Aorta (tissue), 5 donors: ENCODE results near the gene KRTAP10-12. TPM values are rescaled to one million over a fixed set of nuclear protein-coding genes. Genes with fewer than 3 reads are reported as not detected.

ENCODE experiments used
- ATAC-seq: fragments of 200-7000 bp; cut with Tn5 transposase; one replicate; pipeline ENCODE4 v1.9.1; 2022; ENCODE audit warnings: moderate library complexity; ENCODE audit not compliant: low FRiP score
- DNase-seq, 2 donors: peaks; one replicate each; pipeline ENCODE4 v3.0.0-alpha.2; 2020
- H3K27ac ChIP-seq, 2 donors: one replicate each; pipeline ENCODE4 v1.5.1; 2013; ENCODE audit warnings: low read length in 2 of 2, mild to moderate bottlenecking in 2 of 2, moderate library complexity in 2 of 2, control low read depth in 1 of 2, inconsistent platforms in 1 of 2, low read depth in 1 of 2
- H3K27me3 ChIP-seq, 2 donors: one replicate each; pipeline ENCODE4 v1.6.1; 2013; ENCODE audit warnings: control low read depth in 1 of 2, low read length in 1 of 2, mild to moderate bottlenecking in 1 of 2, moderate library complexity in 1 of 2; ENCODE audit not compliant: insufficient read depth in 2 of 2, control insufficient read depth in 1 of 2
- H3K36me3 ChIP-seq, 2 donors: one replicate each; pipeline ENCODE4 v1.6.1; 2013; ENCODE audit warnings: control low read depth in 1 of 2, low read length in 1 of 2, mild to moderate bottlenecking in 1 of 2; ENCODE audit not compliant: insufficient read depth in 2 of 2, control insufficient read depth in 1 of 2
- H3K4me1 ChIP-seq, 2 donors: one replicate each; pipeline ENCODE4 v1.6.1; 2013; ENCODE audit warnings: low read length in 2 of 2, control low read depth in 1 of 2, mild to moderate bottlenecking in 1 of 2, moderate library complexity in 1 of 2; ENCODE audit not compliant: insufficient read depth in 2 of 2, control insufficient read depth in 1 of 2
- H3K4me3 ChIP-seq, 2 donors: one replicate each; pipeline ENCODE4 v1.5.1; 2013; ENCODE audit warnings: low read length in 2 of 2, control low read depth in 1 of 2, mild to moderate bottlenecking in 1 of 2
- H3K9me3 ChIP-seq: one replicate; pipeline ENCODE4 v1.6.1; 2013; ENCODE audit warnings: mild to moderate bottlenecking, low read length; ENCODE audit not compliant: control insufficient read depth
- WGBS, 2 donors: extraction: QIAGEN DNeasy Blood & Tissue Kit; methylation state at CpG; one replicate each; pipeline ENCODE4 v1.1.7; 2013; 5-methylcytosine and 5-hydroxymethylcytosine counted together
- intact Hi-C, 2 donors: fragments of 100-400 bp; cut with DNase I; formaldehyde crosslinking; loops; one replicate each; pipeline versions ENCODE4 v1.14.2 to v1.15.0; 2022
- polyA plus RNA-seq, 2 donors: library from polyadenylated mRNA; stranded (reverse); fragments of 200-250 nt; gene quantifications; one replicate each; pipeline ENCODE4 v1.2.3, GENCODE V29; 2013
- total RNA-seq, 2 donors: library from RNA; stranded (reverse); fragmentation: NEBNext Ultra II Directional; extraction: Animal tissue kit (Norgen Biotek cat#: 25700); gene quantifications; one replicate each; pipeline ENCODE4 v1.2.1, GENCODE V29; 2021
- donor health status: healthy with polysubstance abuse.
- donor health status: Bipolar disorder and iron deficiency.
- donor health status: DM: no; HTN: no; CAD: no.
- donor health status: DM: no; HTN: no; CAD: no.
- donor health status: DM: yes; HTN: yes; CAD: no.

KRTAP10-12 gene
- total and polyA plus RNA-seq, 4 donors = not detected

- Histone ChIP-seq H3K9me3 (no peaks in the 10 kb centered on the region), H3K27ac (no peak overlapping the region), H3K27me3 (no peaks in the 10 kb centered on the region), H3K4me1 (no peaks in the 10 kb centered on the region), H3K4me3 (no peak overlapping the region), H3K36me3 (no peaks in the 10 kb centered on the region)
- WGBS, 2 donors = 35% methylated on average over 59 to 61 of the region's 61 CpGs
- DNase-seq = peak in 1 of 2 donors; percentile 71
- intact Hi-C loops = no loop called here
- no peak for ATAC-seq
Observed at GRCh38 chr21:44723177-44724131, 26.5 kb downstream of the KRTAP10-12 start.

- no peak for ATAC-seq
- no peak for DNase-seq
- Histone ChIP-seq H3K36me3 (no peaks in the 10 kb centered on the region), H3K9me3 (no peaks in the 10 kb centered on the region), H3K27me3 (no peaks in the 10 kb centered on the region), H3K4me3 (no peak overlapping the region), H3K4me1 (no peaks in the 10 kb centered on the region), H3K27ac (no peak overlapping the region)
- WGBS, 2 donors = 92 to 95% methylated on average over 7 of the region's 7 CpGs
- intact Hi-C loops = no loop called here
Observed at GRCh38 chr21:44724196-44724595, 27.2 kb downstream of the KRTAP10-12 start.

GRCh38 chr21:44724926-44725325 lies 28.0 kb downstream of the KRTAP10-12 start:
- Histone ChIP-seq H3K27ac (no peak overlapping the region), H3K4me1 (no peaks in the 10 kb centered on the region), H3K9me3 (no peaks in the 10 kb centered on the region), H3K4me3 (no peak overlapping the region), H3K36me3 (no peaks in the 10 kb centered on the region), H3K27me3 (no peaks in the 10 kb centered on the region)
- intact Hi-C loops = no loop called here
- ATAC-seq (no peak), DNase-seq (no peak)
- 94 to 95% methylated on average over 14 of the region's 14 CpGs for WGBS, 2 donors

- no peak overlapping the region for H3K4me3 ChIP-seq
- no peaks in the 10 kb centered on the region for H3K9me3 ChIP-seq
- no peaks in the 10 kb centered on the region for H3K4me1 ChIP-seq
- no peaks in the 10 kb centered on the region for H3K27me3 ChIP-seq
- no peaks in the 10 kb centered on the region for H3K36me3 ChIP-seq
- 83 to 84% methylated on average over 6 of the region's 6 CpGs for WGBS, 2 donors
- H3K27ac ChIP-seq = no peak overlapping the region
- intact Hi-C loops = no loop called here
- peak in 1 of 2 donors; percentile 68 for DNase-seq
- ATAC-seq = no peak
Observed at GRCh38 chr21:44726826-44727225, 29.9 kb downstream of the KRTAP10-12 start.

GRCh38 chr21:44727321-44727720 lies 30.3 kb downstream of the KRTAP10-12 start:
- peak in 1 of 2 donors; percentile 69 for DNase-seq
- Histone ChIP-seq H3K4me3 (no peak overlapping the region), H3K27me3 (no peaks in the 10 kb centered on the region), H3K27ac (no peak overlapping the region), H3K36me3 (no peaks in the 10 kb centered on the region), H3K4me1 (no peaks in the 10 kb centered on the region), H3K9me3 (no peaks in the 10 kb centered on the region)
- intact Hi-C loops = no loop called here
- WGBS, 2 donors = 96 to 98% methylated on average over 8 of the region's 8 CpGs
- no peak for ATAC-seq

- H3K4me3 ChIP-seq = no peak overlapping the region
- no peak for ATAC-seq
- no peak overlapping the region for H3K27ac ChIP-seq
- no peaks in the 10 kb centered on the region for H3K9me3 ChIP-seq
- H3K36me3 ChIP-seq = no peaks in the 10 kb centered on the region
- no peaks in the 10 kb centered on the region for H3K4me1 ChIP-seq
- H3K27me3 ChIP-seq = no peaks in the 10 kb centered on the region
- no peak for DNase-seq
- intact Hi-C loops = no loop called here
- WGBS, 2 donors = 82% methylated on average over 9 of the region's 9 CpGs
Observed at GRCh38 chr21:44727757-44728156, 30.8 kb downstream of the KRTAP10-12 start.

- Histone ChIP-seq H3K9me3 (no peaks in the 10 kb centered on the region), H3K4me1 (no peaks in the 10 kb centered on the region), H3K4me3 (no peak overlapping the region), H3K27ac (no peak overlapping the region), H3K27me3 (no peaks in the 10 kb centered on the region), H3K36me3 (no peaks in the 10 kb centered on the region)
- 80 to 84% methylated on average over 14 of the region's 14 CpGs for WGBS, 2 donors
- DNase-seq = no peak
- no peak for ATAC-seq
- intact Hi-C loops = no loop called here
Observed at GRCh38 chr21:44728716-44729115, 31.7 kb downstream of the KRTAP10-12 start.

GRCh38 chr21:44729336-44730027 lies 32.5 kb downstream of the KRTAP10-12 start:
- no peak for DNase-seq
- peak; percentile 34 for ATAC-seq
- Histone ChIP-seq H3K27ac (no peak overlapping the region), H3K27me3 (no peaks in the 10 kb centered on the region), H3K9me3 (no peaks in the 10 kb centered on the region), H3K4me3 (no peak overlapping the region), H3K36me3 (no peaks in the 10 kb centered on the region), H3K4me1 (no peaks in the 10 kb centered on the region)
- intact Hi-C loops = no loop called here
- WGBS, 2 donors = 87 to 93% methylated on average over 22 to 23 of the region's 23 CpGs
